Activated T-helper 17 cell treated with anti-CD3 and anti-CD28 coated beads, Interleukin-2, amount 50 U/mL, for 72 hours (primary cell): Measurements from ENCODE around the gene MYOCD. TPM values are rescaled to one million over a fixed set of nuclear protein-coding genes. Genes with fewer than 3 reads are reported as not detected.
"Not testable (repeated sequence)": the region's sequence is repeated elsewhere in the genome, so short reads cannot be mapped to it uniquely, and the experiment has no call there.

ENCODE experiments used
- ATAC-seq: fragments of 150-1000 bp; cut with Tn5 transposase; replicated peaks from 2 replicates; pipeline ENCODE4 v1.10.0; 2021; ENCODE audit warnings: mild to moderate bottlenecking, moderate library complexity
- H3K27ac Mint-ChIP-seq: one replicate; pipeline ENCODE4 v1.8.0; 2022; ENCODE audit warnings: mixed read lengths
- H3K27me3 Mint-ChIP-seq: one replicate; pipeline ENCODE4 v1.8.0; 2022; ENCODE audit warnings: mixed read lengths
- H3K36me3 Mint-ChIP-seq: one replicate; pipeline ENCODE4 v1.8.0; 2022; ENCODE audit warnings: low read depth, mild to moderate bottlenecking, mixed read lengths
- H3K4me1 Mint-ChIP-seq: one replicate; pipeline ENCODE4 v1.8.0; 2022; ENCODE audit warnings: mixed read lengths
- H3K4me3 Mint-ChIP-seq: one replicate; pipeline ENCODE4 v1.8.0; 2022; ENCODE audit warnings: mild to moderate bottlenecking, mixed read lengths
- H3K9me3 Mint-ChIP-seq: one replicate; pipeline ENCODE4 v1.8.0; 2022; ENCODE audit warnings: mixed read lengths
- total RNA-seq, 2 donors: library from RNA; stranded (reverse); gene quantifications; one replicate each; pipeline ENCODE4 v1.2.3, GENCODE V29; 2022

The MYOCD gene
- total RNA-seq, 2 donors from 2014 or later, result not detected

DNA sequence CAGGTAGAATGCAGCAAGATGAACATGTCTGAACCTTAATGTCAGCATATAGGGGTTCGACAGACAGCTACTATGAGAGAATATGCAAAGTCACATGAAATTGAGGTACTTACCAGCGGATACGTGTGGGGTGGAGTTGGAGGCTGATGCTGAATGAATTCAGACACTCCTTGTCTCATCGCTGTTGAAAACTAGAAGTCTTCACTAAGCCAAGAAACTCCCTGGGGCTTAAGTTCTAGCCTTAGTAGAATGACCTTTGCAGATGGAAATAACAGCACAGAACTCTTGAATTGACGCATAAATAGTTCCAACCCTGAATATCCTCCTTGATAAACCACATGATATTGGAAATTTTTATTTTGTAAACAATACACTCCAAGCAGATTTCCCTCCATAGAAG lies 32.9 kb upstream of the MYOCD start:
- no peak for ATAC-seq
- H3K9me3 Mint-ChIP-seq, result peaks cover 4% of the 10 kb centered on the region
- no peaks in the 10 kb centered on the region for H3K4me1 Mint-ChIP-seq
- H3K27ac Mint-ChIP-seq, result no peak overlapping the region
- no peak overlapping the region for H3K4me3 Mint-ChIP-seq
- no peaks in the 10 kb centered on the region for H3K27me3 Mint-ChIP-seq
- no peaks in the 10 kb centered on the region for H3K36me3 Mint-ChIP-seq

DNA sequence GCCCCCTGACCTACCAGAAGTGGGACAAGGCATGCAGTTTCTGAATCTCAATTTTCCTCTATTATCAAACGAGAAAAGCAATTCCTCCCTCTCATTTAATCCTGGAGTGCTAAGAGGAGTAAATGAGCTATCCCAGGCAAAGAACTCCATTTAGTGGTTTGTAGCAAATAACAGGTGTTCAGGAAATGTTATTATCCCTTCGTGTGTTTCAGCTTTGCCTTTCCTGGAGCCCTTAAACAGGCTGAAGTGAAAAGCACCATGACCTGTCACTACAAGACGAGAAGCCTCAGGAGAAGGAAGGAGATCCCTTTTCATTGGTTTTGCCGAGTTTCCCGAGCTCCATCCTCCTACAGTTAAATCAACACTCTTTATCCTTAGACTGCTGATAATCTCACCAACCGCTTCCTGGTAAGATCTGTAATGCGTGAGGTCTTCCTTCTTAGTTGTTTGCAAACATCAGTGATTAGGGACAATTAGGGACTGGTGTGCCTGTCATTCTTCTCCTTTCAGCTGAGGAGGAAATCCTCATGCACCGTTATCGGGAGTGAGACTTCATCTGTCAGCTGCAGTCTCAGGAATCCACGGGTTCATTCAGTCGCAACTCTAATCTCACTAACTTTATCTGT lies 30.8 kb upstream of the MYOCD start:
- no peaks in the 10 kb centered on the region for H3K27me3 Mint-ChIP-seq
- H3K4me3 Mint-ChIP-seq, result no peak overlapping the region
- peaks cover 3% of the 10 kb centered on the region for H3K9me3 Mint-ChIP-seq

DNA sequence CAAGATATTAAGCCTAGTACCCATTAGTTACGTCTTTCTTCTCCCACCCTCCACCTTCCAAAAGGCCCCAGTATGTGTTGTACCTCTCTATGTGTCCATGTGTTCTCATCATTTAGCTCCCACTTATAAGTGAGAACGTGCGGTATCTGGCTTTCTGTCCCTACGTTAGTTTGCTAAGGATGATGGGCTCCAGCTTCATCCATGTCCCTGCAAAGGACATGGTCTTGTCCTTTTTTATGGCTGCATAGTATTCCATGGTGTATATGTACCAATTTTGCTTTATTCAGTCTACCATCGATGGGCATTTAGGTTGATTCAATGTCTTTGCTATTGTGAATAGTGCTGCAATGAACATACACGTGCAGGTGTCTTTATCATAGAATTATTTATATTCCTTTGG lies 29.7 kb upstream of the MYOCD start:
- not testable (repeated sequence) for H3K4me1 Mint-ChIP-seq, H3K27me3 Mint-ChIP-seq, H3K4me3 Mint-ChIP-seq, H3K9me3 Mint-ChIP-seq, H3K27ac Mint-ChIP-seq, H3K36me3 Mint-ChIP-seq, ATAC-seq

More for the DNA sequence above, 30.8 kb upstream of the MYOCD start:
- Mint-ChIP-seq H3K36me3 (no peaks in the 10 kb centered on the region), H3K27ac (no peak overlapping the region), H3K4me1 (no peaks in the 10 kb centered on the region)
- ATAC-seq, result no peak

DNA sequence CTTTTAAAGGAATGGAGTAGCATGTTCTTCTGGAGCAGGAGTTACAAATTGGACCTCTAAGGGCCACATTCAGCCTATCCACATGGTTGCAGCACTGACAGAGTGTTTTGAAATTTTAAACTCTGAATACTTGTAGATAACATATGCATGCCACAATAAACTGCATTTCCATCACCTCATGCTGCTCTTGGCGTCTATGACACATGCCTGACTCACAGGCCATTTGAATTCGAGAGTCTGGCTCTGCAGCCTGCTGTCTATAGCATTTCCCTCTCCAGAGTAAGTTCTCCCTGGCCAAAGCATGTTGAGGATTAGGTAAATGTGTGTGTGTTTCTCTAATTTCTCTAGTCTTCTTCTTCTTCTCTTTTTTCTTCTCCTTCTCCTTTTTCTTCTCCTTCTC lies 28.7 kb upstream of the MYOCD start:
- H3K36me3 Mint-ChIP-seq, result no peaks in the 10 kb centered on the region
- no peaks in the 10 kb centered on the region for H3K27me3 Mint-ChIP-seq
- H3K27ac Mint-ChIP-seq, result no peak overlapping the region
- H3K4me1 Mint-ChIP-seq, result no peaks in the 10 kb centered on the region
- no peak overlapping the region for H3K4me3 Mint-ChIP-seq
- ATAC-seq, result no peak
- peaks cover 3% of the 10 kb centered on the region for H3K9me3 Mint-ChIP-seq

DNA sequence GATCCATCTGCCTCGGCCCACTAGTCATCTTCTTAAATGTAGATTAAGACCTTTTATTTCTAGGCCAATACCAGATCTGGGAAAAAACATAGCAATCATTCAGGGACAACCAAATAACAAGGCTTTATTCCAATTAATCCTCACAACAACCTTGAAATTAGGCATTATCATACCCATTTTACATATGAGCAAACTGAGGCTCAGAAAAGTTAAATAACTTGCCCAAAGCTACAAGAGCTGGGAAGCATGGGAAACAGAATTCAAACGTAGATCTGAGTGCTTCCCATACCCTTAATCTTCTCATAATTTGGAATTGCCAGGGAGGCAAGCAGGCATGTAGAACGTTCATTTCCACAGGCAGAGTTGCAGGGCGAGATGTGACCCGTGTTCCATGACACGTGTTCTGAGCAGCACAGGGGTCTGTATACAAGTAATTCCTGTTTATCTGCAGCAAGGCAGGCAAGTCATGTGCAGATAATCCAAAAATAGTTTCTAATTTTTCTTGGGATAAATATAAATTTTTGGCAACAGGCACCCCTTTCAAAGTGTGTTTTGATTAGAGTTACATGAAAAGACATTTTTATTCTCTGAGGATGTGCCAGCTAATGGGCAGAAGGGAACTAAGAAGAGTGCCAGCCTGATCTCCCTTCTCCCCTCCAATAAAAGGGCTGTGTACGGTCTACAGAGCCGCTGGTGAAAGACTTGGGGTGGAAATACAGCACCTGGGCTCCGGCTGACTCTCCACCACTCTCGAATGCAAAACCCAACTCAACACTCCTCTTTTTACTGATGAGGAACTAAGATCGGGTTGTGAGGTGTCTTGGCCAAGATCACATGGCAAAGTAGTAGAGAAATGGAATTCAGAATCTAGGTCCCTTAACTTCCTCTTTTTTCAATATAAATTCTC lies 27.7 kb upstream of the MYOCD start:
- no peaks in the 10 kb centered on the region for H3K36me3 Mint-ChIP-seq
- H3K4me3 Mint-ChIP-seq, result no peak overlapping the region
- no peaks in the 10 kb centered on the region for H3K27me3 Mint-ChIP-seq
- H3K4me1 Mint-ChIP-seq, result no peaks in the 10 kb centered on the region
- no peaks in the 10 kb centered on the region for H3K9me3 Mint-ChIP-seq
- no peak for ATAC-seq
- no peak overlapping the region for H3K27ac Mint-ChIP-seq

DNA sequence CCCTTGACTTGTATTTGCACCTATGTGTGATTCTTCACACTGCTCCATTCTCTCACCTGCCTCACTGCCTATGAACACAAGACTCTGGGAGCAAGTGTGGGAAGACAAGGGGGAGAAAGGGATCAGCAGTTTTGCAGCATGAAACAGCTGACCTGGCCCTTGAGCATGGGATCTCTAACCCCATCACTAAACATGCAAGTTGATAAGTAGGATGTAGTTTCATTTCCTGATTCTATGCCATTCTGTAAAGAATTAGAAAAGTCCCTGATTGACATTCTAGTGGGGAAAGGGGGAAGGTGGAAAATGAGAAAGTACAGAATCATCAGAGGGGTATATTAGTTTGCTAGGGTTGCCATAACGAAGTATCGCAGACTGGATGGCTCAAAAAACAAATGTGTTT lies 25.3 kb upstream of the MYOCD start:
- Mint-ChIP-seq H3K9me3 (no peaks in the 10 kb centered on the region), H3K27me3 (no peaks in the 10 kb centered on the region), H3K4me1 (no peaks in the 10 kb centered on the region), H3K4me3 (no peak overlapping the region), H3K27ac (no peak overlapping the region), H3K36me3 (no peaks in the 10 kb centered on the region)
- ATAC-seq, result no peak

DNA sequence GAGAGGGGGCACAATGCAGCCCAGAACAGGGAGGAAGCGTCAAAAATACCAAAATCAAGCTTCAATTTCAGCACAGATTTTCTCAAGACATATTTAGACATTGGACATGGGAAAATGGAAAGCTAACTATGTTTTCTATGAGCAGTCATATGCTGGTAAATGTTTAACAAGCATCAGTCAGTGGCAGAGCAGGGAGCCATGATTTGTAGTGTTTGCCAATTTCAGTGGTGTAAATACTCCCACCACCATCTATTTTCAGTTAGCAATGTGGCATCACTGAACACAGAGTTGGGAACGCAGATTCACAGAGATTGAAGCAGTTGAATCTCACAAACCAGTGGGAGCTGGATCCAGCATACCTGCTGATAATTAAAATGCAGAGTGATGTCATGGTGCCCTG lies 24.6 kb upstream of the MYOCD start:
- H3K27me3 Mint-ChIP-seq, result no peaks in the 10 kb centered on the region
- no peaks in the 10 kb centered on the region for H3K4me1 Mint-ChIP-seq
- ATAC-seq, result no peak
- H3K36me3 Mint-ChIP-seq, result no peaks in the 10 kb centered on the region
- H3K27ac Mint-ChIP-seq, result no peak overlapping the region
- no peak overlapping the region for H3K4me3 Mint-ChIP-seq
- H3K9me3 Mint-ChIP-seq, result no peaks in the 10 kb centered on the region

DNA sequence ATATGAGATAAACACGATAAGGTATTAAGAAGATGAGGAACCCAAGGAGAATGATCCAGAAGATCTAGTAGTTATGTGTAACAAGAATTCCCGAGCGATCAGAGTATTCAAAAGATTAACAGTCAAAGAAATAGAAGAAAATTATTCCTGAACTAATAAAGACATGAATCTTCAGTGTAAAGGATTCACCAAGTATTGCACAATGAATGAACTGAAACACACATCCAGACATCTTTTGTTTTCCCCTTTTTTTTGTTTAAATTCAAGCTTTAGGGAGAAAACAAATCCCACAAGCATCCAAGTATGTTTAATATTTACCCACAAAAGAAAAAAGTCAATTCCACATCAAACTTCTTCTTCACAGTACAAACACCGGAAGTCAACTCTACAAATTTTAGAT lies 23.7 kb upstream of the MYOCD start:
- H3K27me3 Mint-ChIP-seq, result no peaks in the 10 kb centered on the region

DNA sequence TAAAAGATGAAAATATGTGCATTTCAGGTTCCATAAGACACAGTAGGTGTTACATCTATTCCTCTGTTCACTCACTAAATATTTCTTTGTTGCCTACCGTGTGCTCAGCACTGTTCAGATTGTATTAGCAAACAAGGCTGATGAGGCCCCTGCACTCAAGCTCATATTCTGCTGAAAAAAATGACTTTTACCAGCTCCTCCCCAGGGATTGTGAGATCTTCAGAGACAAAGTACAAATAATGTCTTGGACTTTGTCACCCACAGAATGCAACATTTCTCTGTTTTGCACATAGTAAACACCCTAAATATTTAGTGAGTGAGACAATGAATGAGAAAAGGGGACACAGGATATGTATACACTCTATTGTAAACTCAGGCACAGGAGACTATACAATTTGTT lies 21.9 kb upstream of the MYOCD start:
- Mint-ChIP-seq H3K9me3 (no peaks in the 10 kb centered on the region), H3K4me3 (no peak overlapping the region), H3K4me1 (no peaks in the 10 kb centered on the region), H3K36me3 (no peaks in the 10 kb centered on the region), H3K27ac (no peak overlapping the region), H3K27me3 (no peaks in the 10 kb centered on the region)
- no peak for ATAC-seq

More for the DNA sequence above, 23.7 kb upstream of the MYOCD start:
- Mint-ChIP-seq H3K27ac (no peak overlapping the region), H3K4me3 (no peak overlapping the region), H3K4me1 (no peaks in the 10 kb centered on the region), H3K9me3 (no peaks in the 10 kb centered on the region), H3K36me3 (no peaks in the 10 kb centered on the region)
- no peak for ATAC-seq

DNA sequence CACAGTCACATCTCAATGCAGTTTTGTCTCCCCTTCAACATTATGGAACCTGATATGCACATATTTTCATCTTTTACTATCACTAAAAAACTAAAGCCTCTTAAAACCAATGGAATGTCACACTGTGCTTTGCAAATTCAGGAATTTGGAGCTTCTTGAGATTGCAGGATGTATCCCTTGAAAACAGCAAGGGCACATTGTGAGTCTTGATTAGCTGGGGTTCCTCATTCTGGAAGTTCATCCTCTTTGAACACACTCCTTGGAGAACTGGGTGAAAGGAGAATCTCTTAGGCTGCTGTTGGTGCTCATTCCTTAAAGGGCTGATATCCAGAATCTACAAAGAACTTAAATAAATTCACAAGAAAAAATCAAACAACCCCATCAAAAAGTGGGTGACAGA lies 21.1 kb upstream of the MYOCD start:
- H3K4me3 Mint-ChIP-seq, result no peak overlapping the region
- H3K4me1 Mint-ChIP-seq, result no peaks in the 10 kb centered on the region
- no peaks in the 10 kb centered on the region for H3K36me3 Mint-ChIP-seq
- H3K27ac Mint-ChIP-seq, result no peak overlapping the region
- no peaks in the 10 kb centered on the region for H3K27me3 Mint-ChIP-seq
- ATAC-seq, result no peak
- no peaks in the 10 kb centered on the region for H3K9me3 Mint-ChIP-seq

DNA sequence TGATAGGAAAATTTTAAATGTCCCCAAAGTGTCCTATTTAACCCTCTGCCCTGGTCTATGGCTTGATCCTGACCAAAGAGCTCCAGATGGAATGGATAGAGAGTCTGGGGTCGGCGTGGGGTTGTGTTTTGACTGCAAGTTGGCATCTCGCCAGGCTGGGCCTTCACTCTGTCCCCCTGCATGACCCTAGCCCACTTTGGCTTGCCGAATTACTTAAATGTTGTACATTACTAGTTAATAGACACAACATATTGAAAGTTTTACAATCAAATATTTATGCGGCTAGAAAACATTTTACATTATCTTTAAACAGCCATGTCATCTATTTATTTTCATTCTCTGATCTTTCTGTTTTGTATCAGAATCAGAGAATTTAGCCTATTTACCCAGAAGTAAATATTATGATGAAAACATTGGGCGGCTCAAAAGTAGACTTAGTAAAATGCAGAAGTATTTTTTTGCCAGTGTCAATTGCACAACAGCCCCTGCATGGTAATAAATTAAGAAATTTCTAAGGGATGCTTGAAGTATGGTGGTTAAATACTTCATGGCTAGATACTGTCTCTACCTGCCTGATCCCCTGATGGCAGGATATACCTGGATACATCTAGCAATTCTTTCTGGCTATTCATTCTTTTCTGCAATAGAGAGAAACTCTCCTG lies 18.8 kb upstream of the MYOCD start:
- Mint-ChIP-seq H3K4me3 (no peak overlapping the region), H3K9me3 (peaks cover 3% of the 10 kb centered on the region), H3K27me3 (peaks cover 5% of the 10 kb centered on the region), H3K27ac (no peak overlapping the region), H3K4me1 (no peaks in the 10 kb centered on the region), H3K36me3 (no peaks in the 10 kb centered on the region)
- ATAC-seq, result no peak

DNA sequence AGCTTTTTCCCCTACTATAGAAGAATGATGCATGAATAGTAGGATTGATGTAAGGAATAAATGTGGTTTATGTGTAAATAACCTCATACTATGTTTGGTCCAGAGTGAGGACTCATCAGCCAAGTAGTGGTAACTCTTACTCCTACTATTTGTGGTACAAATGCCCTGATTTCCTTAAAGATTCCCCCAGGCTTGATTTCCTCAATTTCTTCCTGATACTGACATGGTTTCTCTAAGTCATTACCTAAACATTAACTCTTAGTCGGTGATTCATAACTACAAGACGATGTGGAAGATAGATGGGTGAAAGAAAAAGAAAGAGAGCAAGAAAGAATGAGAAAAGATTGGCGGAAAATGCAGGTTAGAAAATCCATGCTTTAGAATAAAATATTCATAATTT lies 17.2 kb upstream of the MYOCD start:
- peaks cover 5% of the 10 kb centered on the region for H3K27me3 Mint-ChIP-seq
- H3K36me3 Mint-ChIP-seq, result no peaks in the 10 kb centered on the region
- H3K9me3 Mint-ChIP-seq, result peaks cover 3% of the 10 kb centered on the region
- ATAC-seq, result no peak
- H3K4me1 Mint-ChIP-seq, result no peaks in the 10 kb centered on the region
- no peak overlapping the region for H3K27ac Mint-ChIP-seq
- no peak overlapping the region for H3K4me3 Mint-ChIP-seq

DNA sequence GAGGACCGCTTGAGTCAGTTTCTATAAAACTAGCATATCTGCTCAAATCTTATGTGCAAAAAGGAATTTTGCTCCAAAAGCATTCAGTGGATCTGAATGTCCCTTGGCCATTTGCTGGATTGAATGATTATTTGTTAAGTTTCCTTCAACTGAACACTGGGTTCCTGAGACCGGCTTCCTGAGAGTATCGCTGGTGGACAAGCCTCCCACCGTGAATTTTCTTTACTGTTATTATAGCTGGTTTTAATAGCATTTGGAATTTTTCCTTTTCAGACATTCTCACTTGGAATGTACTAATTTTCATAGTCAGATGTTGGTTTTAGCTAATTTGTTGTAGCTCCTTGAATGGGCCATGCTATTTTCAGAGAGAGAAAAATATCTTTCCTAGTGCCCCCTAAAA lies 9.8 kb upstream of the MYOCD start:
- no peak for ATAC-seq
- no peaks in the 10 kb centered on the region for H3K36me3 Mint-ChIP-seq
- H3K27me3 Mint-ChIP-seq, result no peaks in the 10 kb centered on the region
- no peaks in the 10 kb centered on the region for H3K4me1 Mint-ChIP-seq
- H3K27ac Mint-ChIP-seq, result no peak overlapping the region
- H3K9me3 Mint-ChIP-seq, result peaks cover 7% of the 10 kb centered on the region
- H3K4me3 Mint-ChIP-seq, result no peak overlapping the region

DNA sequence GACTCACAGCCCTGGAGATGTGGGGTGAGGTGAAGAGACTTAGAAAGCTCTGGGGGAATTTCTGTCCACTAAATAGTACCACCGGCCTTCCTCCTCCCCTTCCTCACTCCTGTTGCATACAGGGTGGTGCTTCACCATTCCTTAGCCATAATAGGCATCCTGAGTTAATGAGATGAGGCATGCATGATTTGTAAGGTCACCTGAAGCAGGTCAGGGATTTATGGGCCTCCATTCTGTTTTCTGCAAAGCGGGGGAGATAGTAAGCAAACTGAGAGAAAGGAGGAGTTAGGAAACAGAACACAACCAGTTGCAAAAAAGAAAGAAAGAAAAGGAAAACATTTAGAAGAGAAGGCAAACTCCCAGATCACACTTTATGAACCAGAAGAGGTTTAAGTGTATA lies 9.3 kb upstream of the MYOCD start:
- Mint-ChIP-seq H3K27ac (no peak overlapping the region), H3K36me3 (no peaks in the 10 kb centered on the region), H3K9me3 (peaks cover 7% of the 10 kb centered on the region), H3K4me3 (no peak overlapping the region), H3K27me3 (peaks cover 1% of the 10 kb centered on the region), H3K4me1 (no peaks in the 10 kb centered on the region)
- no peak for ATAC-seq

DNA sequence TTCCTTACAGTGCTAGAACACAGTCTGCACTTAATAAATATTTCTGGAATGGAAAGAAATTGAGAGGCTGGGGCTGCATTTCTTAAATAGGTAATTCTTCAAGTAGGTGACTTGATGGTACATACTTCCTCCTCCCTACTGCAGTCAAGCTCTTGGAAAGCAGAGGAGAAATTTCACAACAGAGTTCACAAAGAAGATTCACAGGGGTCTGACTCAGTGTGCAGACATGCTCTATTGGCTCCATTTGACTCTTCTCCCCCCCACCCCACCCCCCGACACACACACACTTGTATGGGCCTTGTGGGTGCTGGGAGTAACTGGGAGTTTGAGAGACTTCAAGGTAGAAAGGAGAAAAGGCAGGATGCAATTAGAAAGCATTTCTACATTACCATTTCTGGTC lies 6.2 kb upstream of the MYOCD start:
- Mint-ChIP-seq H3K36me3 (no peaks in the 10 kb centered on the region), H3K4me3 (no peak overlapping the region), H3K27me3 (peaks cover 21% of the 10 kb centered on the region), H3K4me1 (no peaks in the 10 kb centered on the region), H3K9me3 (peaks cover 8% of the 10 kb centered on the region), H3K27ac (no peak overlapping the region)
- no peak for ATAC-seq
